Liver (tissue), 9 donors: ENCODE data around the gene DDX24. TPM values are rescaled to one million over a fixed set of nuclear protein-coding genes. Genes with fewer than 3 reads are reported as not detected.
A peak's percentile ranks its signal among the peaks of the same experiment; 100 is the strongest.

Experiments used
- DNase-seq: peaks from one replicate; pipeline ENCODE4 v3.0.0-alpha.2; 2017; ENCODE audit warnings: low spot score
- H3K27ac ChIP-seq, 2 donors: one replicate each; pipeline ENCODE4 v1.7.0; 2013; ENCODE audit warnings: inconsistent platforms in 2 of 2, low read length in 2 of 2, control low read depth in 1 of 2, low read depth in 1 of 2, mild to moderate bottlenecking in 1 of 2
- H3K27me3 ChIP-seq, 4 donors: one replicate each; pipeline versions ENCODE4 v1.6.1 to v1.7.0; 2013; ENCODE audit warnings: low read length in 3 of 4, inconsistent platforms in 1 of 4, mild to moderate bottlenecking in 1 of 4, moderate library complexity in 1 of 4; ENCODE audit not compliant: control insufficient read depth in 4 of 4, insufficient read depth in 4 of 4
- H3K36me3 ChIP-seq, 4 donors: one replicate each; pipeline versions ENCODE4 v1.6.1 to v1.7.0; 2013; ENCODE audit warnings: low read length in 3 of 4, mild to moderate bottlenecking in 3 of 4, low read depth in 1 of 4, moderate library complexity in 1 of 4; ENCODE audit not compliant: control insufficient read depth in 4 of 4, insufficient read depth in 3 of 4
- H3K4me1 ChIP-seq, 4 donors: one replicate each; pipeline versions ENCODE4 v1.6.1 to v1.7.0; 2013; ENCODE audit warnings: low read length in 3 of 4, mild to moderate bottlenecking in 3 of 4, moderate library complexity in 1 of 4; ENCODE audit not compliant: control insufficient read depth in 4 of 4, insufficient read depth in 4 of 4
- H3K4me3 ChIP-seq, 3 donors: one replicate each; pipeline versions ENCODE4 v1.6.1 to v1.7.0; 2013; ENCODE audit warnings: low read length in 3 of 3, control low read depth in 1 of 3, low read depth in 1 of 3, mild to moderate bottlenecking in 1 of 3
- H3K9ac ChIP-seq, 2 donors: one replicate each; pipeline ENCODE4 v1.7.0; 2013; ENCODE audit warnings: low read length in 2 of 2, mild to moderate bottlenecking in 2 of 2, moderate library complexity in 2 of 2, control low read depth in 1 of 2, low read depth in 1 of 2
- H3K9me3 ChIP-seq, 4 donors: one replicate each; pipeline versions ENCODE4 v1.6.1 to v1.7.0; 2013; ENCODE audit warnings: low read length in 3 of 4; ENCODE audit not compliant: control insufficient read depth in 4 of 4
- EGR1 ChIP-seq, 2 donors: IDR thresholded peaks; 2 replicates each; pipeline ENCODE4 v1.6.1; 2016 to 2018; ENCODE audit warnings: antibody characterized with exemption in 2 of 2, low read depth in 2 of 2
- FOXA1 ChIP-seq: IDR thresholded peaks from 2 replicates; pipeline ENCODE4 v1.6.1; 2016; ENCODE audit warnings: antibody characterized with exemption
- FOXA2 ChIP-seq: IDR thresholded peaks from 2 replicates; pipeline ENCODE4 v1.6.1; 2016; ENCODE audit warnings: antibody characterized with exemption
- HNF4A ChIP-seq, 2 donors: conservative IDR thresholded peaks; 2 replicates each; pipeline ENCODE4 v1.6.1; 2016; ENCODE audit warnings: antibody characterized with exemption in 2 of 2, mild to moderate bottlenecking in 2 of 2
- HNF4G ChIP-seq: IDR thresholded peaks from 2 replicates; pipeline ENCODE4 v1.6.1; 2016; ENCODE audit warnings: antibody characterized with exemption
- JUND ChIP-seq, 2 donors: IDR thresholded peaks; 2 replicates each; pipeline ENCODE4 v1.6.1; 2016; ENCODE audit warnings: antibody characterized with exemption in 2 of 2
- NR2F2 ChIP-seq: IDR thresholded peaks from 2 replicates; pipeline ENCODE4 v1.6.1; 2016; ENCODE audit warnings: antibody characterized with exemption
- RAD21 ChIP-seq, 2 donors: IDR thresholded peaks; 2 replicates each; pipeline ENCODE4 v1.6.1; 2016; ENCODE audit warnings: antibody characterized with exemption in 2 of 2, mild to moderate bottlenecking in 2 of 2
- RXRA ChIP-seq, 2 donors: IDR thresholded peaks; 2 replicates each; pipeline ENCODE4 v1.6.1; 2017 to 2018; ENCODE audit warnings: antibody characterized with exemption in 2 of 2, mild to moderate bottlenecking in 1 of 2
- SP1 ChIP-seq: IDR thresholded peaks from 2 replicates; pipeline ENCODE4 v1.6.1; 2018; ENCODE audit warnings: antibody characterized with exemption, mild to moderate bottlenecking
- TAF1 ChIP-seq: conservative IDR thresholded peaks from 2 replicates; pipeline ENCODE4 v1.6.1; 2016; ENCODE audit warnings: antibody characterized with exemption, mild to moderate bottlenecking
- YY1 ChIP-seq: IDR thresholded peaks from 2 replicates; pipeline ENCODE4 v1.6.1; 2016; ENCODE audit warnings: antibody characterized with exemption, mild to moderate bottlenecking
- WGBS: extraction: QIAGEN DNeasy Blood & Tissue Kit; methylation state at CpG from one replicate; pipeline ENCODE4 v1.1.7; 2013; 5-methylcytosine and 5-hydroxymethylcytosine counted together
- polyA plus RNA-seq, 2 donors: library from polyadenylated mRNA; stranded (reverse) in 1 of 2; unstranded in 1 of 2; fragments of 200-250 nt in 1 of 2; fragments of >200 nt in 1 of 2; fragmentation: Nextera tagmentation in 1 of 2; extraction: Ambion mirVana in 1 of 2; gene quantifications; one replicate each; pipeline versions ENCODE4 v1.2.1 to v1.2.3, GENCODE V29; 2013 to 2015
- total RNA-seq, 2 donors: library from RNA; depleted of rRNA; stranded (reverse); fragments of >200 nt; gene quantifications; one replicate each; pipeline ENCODE4 v1.2.3, GENCODE V29; 2014
- TF ChIP-seq, protein P1 (sequence below): IDR thresholded peaks from 2 replicates; pipeline ENCODE4 v1.6.1; 2016; ENCODE audit warnings: antibody characterized with exemption
- TF ChIP-seq, protein P2 (sequence below): IDR thresholded peaks from 2 replicates; pipeline ENCODE4 v1.6.1; 2016; ENCODE audit warnings: antibody characterized with exemption, mild to moderate bottlenecking
- TF ChIP-seq, protein P3 (sequence below): fragments of 150-350 bp; IDR thresholded peaks from 2 replicates; pipeline ENCODE4 v1.5.1; 2017; ENCODE audit warnings: improper control_type of control experiment, low read depth, low read length; ENCODE audit not compliant: missing input control
- TF ChIP-seq, protein P4 (sequence below): IDR thresholded peaks from 2 replicates; pipeline ENCODE4 v1.6.1; 2016; ENCODE audit warnings: antibody characterized with exemption
- donor health status: healthy.
- donor health status: healthy.
- donor health status: healthy.
- donor health status: healthy.
- donor health status: healthy.

DDX24 gene
- total and polyA plus RNA-seq, 4 donors: 33.8 to 59.7 (median 47.8) TPM

DNA sequence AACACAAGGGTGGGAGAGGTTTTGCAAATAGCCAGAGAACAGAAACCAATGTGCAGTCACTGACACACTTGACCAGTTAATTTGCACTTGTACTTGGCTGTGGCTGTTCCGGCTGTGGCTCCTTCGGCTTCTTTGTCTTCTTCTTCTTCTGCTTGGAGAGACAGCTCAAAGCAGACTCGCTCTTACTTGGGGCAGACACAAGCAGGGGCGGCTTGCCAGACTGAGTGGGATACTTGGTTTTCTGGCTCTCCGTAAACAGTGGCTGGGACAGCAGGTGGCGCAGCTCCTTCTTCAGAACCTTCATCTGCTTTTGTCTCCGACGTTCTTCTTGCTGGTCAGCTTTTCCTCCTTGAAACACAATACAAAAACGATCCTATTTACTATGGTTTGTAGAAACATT, 29.9 kb downstream of the DDX24 start:
- Histone ChIP-seq H3K27me3 (no peaks in the 10 kb centered on the region), H3K4me1 (peaks cover 0 to 14% (median 4%) of the 10 kb centered on the region in 4 donors), H3K36me3 (peaks cover 12 to 82% (median 51%) of the 10 kb centered on the region in 4 donors), H3K4me3 (no peak overlapping the region), H3K27ac (no peak overlapping the region), H3K9ac (no peak overlapping the region), H3K9me3 (no peaks in the 10 kb centered on the region)
- TF ChIP-seq NR2F2 (no peak), RAD21 (IDR thresholded peaks at IDR 0.05) (peak in 1 of 2 donors; percentile 47), FOXA2 (no peak)
- TF ChIP-seq, protein P1, sequence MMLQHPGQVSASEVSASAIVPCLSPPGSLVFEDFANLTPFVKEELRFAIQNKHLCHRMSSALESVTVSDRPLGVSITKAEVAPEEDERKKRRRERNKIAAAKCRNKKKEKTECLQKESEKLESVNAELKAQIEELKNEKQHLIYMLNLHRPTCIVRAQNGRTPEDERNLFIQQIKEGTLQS: no peak
- TF ChIP-seq, protein P2, sequence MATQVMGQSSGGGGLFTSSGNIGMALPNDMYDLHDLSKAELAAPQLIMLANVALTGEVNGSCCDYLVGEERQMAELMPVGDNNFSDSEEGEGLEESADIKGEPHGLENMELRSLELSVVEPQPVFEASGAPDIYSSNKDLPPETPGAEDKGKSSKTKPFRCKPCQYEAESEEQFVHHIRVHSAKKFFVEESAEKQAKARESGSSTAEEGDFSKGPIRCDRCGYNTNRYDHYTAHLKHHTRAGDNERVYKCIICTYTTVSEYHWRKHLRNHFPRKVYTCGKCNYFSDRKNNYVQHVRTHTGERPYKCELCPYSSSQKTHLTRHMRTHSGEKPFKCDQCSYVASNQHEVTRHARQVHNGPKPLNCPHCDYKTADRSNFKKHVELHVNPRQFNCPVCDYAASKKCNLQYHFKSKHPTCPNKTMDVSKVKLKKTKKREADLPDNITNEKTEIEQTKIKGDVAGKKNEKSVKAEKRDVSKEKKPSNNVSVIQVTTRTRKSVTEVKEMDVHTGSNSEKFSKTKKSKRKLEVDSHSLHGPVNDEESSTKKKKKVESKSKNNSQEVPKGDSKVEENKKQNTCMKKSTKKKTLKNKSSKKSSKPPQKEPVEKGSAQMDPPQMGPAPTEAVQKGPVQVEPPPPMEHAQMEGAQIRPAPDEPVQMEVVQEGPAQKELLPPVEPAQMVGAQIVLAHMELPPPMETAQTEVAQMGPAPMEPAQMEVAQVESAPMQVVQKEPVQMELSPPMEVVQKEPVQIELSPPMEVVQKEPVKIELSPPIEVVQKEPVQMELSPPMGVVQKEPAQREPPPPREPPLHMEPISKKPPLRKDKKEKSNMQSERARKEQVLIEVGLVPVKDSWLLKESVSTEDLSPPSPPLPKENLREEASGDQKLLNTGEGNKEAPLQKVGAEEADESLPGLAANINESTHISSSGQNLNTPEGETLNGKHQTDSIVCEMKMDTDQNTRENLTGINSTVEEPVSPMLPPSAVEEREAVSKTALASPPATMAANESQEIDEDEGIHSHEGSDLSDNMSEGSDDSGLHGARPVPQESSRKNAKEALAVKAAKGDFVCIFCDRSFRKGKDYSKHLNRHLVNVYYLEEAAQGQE: no peak
- DNase-seq: peak; percentile 30
- WGBS: 73% methylated on average over 9 of the region's 9 CpGs

DNA sequence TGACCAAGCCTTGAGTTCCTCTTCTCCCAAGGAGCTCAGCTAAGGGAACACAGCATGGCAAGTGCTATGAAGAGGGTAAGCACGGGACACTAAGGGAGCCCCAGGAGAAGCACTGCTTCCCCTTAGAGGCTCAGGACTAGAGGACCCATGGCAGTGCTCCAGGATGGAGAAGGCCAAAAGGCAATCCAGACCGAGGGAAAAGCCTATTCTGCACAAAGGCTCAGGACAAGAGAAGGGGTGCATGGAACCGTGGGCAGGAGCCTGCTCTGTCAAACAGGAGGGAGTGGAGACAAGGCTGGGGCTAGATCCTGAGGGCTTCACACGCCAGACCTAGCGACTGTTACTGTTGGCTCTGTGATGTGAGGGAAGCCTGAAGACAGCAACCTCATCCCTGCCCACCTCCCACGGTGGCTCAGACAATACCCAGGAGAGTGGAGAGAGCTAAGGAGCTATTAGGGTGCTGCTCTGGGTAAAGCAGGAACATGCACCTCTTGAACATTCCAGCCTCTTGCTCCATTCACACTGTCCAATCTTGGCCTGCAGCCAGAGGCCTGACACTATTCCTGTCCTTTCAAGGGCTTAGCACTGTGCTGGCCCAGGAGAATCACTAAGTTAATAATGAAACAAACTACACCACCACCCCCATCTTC, 30.6 kb downstream of the DDX24 start:
- H3K4me3 ChIP-seq: no peak overlapping the region
- H3K4me1 ChIP-seq: peaks cover 0 to 14% (median 4%) of the 10 kb centered on the region in 4 donors
- TF ChIP-seq EGR1 (IDR thresholded peaks at IDR 0.05; ENCODE audit: low read depth in 2 of 2) (no peak), HNF4G (no peak), RXRA (IDR thresholded peaks at IDR 0.05) (peak in 1 of 2 donors; percentile 29), TAF1 (no peak), HNF4A (conservative IDR thresholded peaks at IDR 0.05) (peak in 1 of 2 donors; percentile 6), FOXA2 (no peak), SP1 (no peak), FOXA1 (no peak), JUND (IDR thresholded peaks at IDR 0.05) (no peak), NR2F2 (no peak), YY1 (no peak), RAD21 (IDR thresholded peaks at IDR 0.05) (no peak)
- TF ChIP-seq, protein P2: peak; percentile 23
- TF ChIP-seq, protein P3, sequence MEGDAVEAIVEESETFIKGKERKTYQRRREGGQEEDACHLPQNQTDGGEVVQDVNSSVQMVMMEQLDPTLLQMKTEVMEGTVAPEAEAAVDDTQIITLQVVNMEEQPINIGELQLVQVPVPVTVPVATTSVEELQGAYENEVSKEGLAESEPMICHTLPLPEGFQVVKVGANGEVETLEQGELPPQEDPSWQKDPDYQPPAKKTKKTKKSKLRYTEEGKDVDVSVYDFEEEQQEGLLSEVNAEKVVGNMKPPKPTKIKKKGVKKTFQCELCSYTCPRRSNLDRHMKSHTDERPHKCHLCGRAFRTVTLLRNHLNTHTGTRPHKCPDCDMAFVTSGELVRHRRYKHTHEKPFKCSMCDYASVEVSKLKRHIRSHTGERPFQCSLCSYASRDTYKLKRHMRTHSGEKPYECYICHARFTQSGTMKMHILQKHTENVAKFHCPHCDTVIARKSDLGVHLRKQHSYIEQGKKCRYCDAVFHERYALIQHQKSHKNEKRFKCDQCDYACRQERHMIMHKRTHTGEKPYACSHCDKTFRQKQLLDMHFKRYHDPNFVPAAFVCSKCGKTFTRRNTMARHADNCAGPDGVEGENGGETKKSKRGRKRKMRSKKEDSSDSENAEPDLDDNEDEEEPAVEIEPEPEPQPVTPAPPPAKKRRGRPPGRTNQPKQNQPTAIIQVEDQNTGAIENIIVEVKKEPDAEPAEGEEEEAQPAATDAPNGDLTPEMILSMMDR: no peak
- TF ChIP-seq, protein P4, sequence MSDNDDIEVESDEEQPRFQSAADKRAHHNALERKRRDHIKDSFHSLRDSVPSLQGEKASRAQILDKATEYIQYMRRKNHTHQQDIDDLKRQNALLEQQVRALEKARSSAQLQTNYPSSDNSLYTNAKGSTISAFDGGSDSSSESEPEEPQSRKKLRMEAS: no peak
- no peaks in the 10 kb centered on the region for H3K9me3 ChIP-seq
- H3K27me3 ChIP-seq: no peaks in the 10 kb centered on the region
- peaks cover 13 to 84% (median 51%) of the 10 kb centered on the region in 4 donors for H3K36me3 ChIP-seq
- no peak overlapping the region for H3K9ac ChIP-seq
- 90% methylated on average over 6 of the region's 6 CpGs for WGBS
- H3K27ac ChIP-seq: no peak overlapping the region
- peak; percentile 39 for DNase-seq
